ENCODE data around the gene COL18A1.
A peak's percentile ranks its signal among the peaks of the same experiment; 100 is the strongest.
"Not testable (repeated sequence)": the region's sequence is repeated elsewhere in the genome, so short reads cannot be mapped to it uniquely, and the experiment has no call there.

Gene COL18A1

GRCh38 chr21:45427331-45428271 is 22.6 kb downstream of the COL18A1 start:
- DNase-seq (ENCODE audit: low spot score): peak; percentile 99

GRCh38 chr21:45428534-45428933 is 23.6 kb downstream of the COL18A1 start:
- DNase-seq (ENCODE audit: low spot score): no peak

- no peak for DNase-seq (ENCODE audit: low spot score)
Measured at GRCh38 chr21:45429221-45430175, 24.5 kb downstream of the COL18A1 start.

- DNase-seq (ENCODE audit: low spot score): no peak
Measured at GRCh38 chr21:45430521-45431501, 25.8 kb downstream of the COL18A1 start.

GRCh38 chr21:45431781-45432572 is 27.0 kb downstream of the COL18A1 start:
- DNase-seq (ENCODE audit: low spot score): no peak

GRCh38 chr21:45432575-45433255 is 27.8 kb downstream of the COL18A1 start:
- DNase-seq (ENCODE audit: low spot score): peak; percentile 42

- no peak for DNase-seq (ENCODE audit: low spot score)
Measured at GRCh38 chr21:45433301-45433700, 28.3 kb downstream of the COL18A1 start.

GRCh38 chr21:45433911-45434644 is 29.1 kb downstream of the COL18A1 start:
- DNase-seq (ENCODE audit: low spot score): no peak

- no peak for DNase-seq (ENCODE audit: low spot score)
Measured at GRCh38 chr21:45434645-45435217, 29.8 kb downstream of the COL18A1 start.

- DNase-seq (ENCODE audit: low spot score): no peak
Measured at GRCh38 chr21:45435405-45435981, 30.5 kb downstream of the COL18A1 start.

GRCh38 chr21:45436351-45437065 is 31.5 kb downstream of the COL18A1 start:
- DNase-seq (ENCODE audit: low spot score): no peak

GRCh38 chr21:45437844-45438243 is 32.9 kb downstream of the COL18A1 start:
- DNase-seq (ENCODE audit: low spot score): not testable (repeated sequence)

- no peak for DNase-seq (ENCODE audit: low spot score)
Measured at GRCh38 chr21:45438391-45439145, 33.6 kb downstream of the COL18A1 start.

GRCh38 chr21:45439161-45439872 is 34.4 kb downstream of the COL18A1 start:
- DNase-seq (ENCODE audit: low spot score): peak; percentile 93

- no peak for DNase-seq (ENCODE audit: low spot score)
Measured at GRCh38 chr21:45439901-45440461, 35.0 kb downstream of the COL18A1 start.

- DNase-seq (ENCODE audit: low spot score): no peak
Measured at GRCh38 chr21:45440736-45441350, 35.9 kb downstream of the COL18A1 start.
